ENCODE data around the gene ZNF57. TPM values are rescaled to one million over a fixed set of nuclear protein-coding genes. Genes with fewer than 3 reads are reported as not detected.
"Not testable (repeated sequence)": the region's sequence is repeated elsewhere in the genome, so short reads cannot be mapped to it uniquely, and the experiment has no call there.

The ZNF57 gene
- polyA plus RNA-seq (2013, experiment 1 of 2; ENCODE audit: insufficient read length): 2.2 TPM
- polyA plus RNA-seq (2013, experiment 2 of 2; ENCODE audit: insufficient read length): 1.7 TPM

DNA sequence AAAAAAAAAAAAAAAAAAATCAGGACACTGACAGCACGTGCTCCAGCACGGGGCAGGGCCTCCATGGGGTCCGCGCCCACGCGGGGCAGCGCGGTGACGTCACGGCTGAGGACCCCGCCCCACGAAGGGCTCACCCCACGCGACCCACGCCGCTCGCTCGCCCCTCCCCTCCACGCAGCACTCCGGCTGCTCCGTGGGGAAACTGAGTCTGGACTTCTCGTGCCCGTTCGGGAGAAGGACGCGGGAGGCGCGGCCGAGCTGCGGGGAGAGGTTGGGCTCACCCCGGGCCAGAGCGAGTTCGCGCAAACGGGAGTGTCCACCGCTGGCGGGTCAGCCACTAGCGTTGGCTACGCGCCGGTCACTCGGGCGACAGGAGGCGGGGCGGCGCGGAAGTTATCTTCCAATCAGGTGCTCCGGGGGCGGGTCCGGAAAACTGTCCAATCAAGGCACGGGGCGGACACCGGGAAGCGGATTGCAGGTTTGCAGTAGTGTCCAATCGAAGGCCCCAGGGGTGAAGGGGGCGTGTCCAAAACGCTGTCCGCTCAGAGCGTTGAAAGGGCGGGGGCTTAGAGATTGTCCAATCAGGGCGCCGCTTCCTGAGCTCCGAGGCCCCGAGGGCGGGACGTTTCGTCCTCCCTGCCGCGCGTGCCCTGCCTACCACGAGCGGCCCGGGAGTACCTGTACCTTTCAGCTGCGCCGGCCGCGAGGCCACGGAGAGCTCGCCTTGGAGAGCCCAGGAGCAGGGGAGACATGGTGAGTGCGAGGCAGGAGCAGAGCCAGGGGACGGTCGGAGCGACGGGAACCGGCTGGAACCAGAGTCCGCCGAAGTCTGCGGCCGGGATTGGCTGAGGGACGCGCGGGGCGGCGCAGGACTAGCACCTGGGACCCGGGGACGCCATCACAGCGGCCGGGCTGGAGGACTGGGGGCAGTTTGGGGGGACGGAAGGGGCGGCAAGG lies at the start of gene ZNF57:
Gene ZNF57 (plus strand): TSS at position 633 of the 957 bp plus-strand sequence. CDS start 118 bp downstream, at position 751.
- peak; percentile 99 for DNase-seq

DNA sequence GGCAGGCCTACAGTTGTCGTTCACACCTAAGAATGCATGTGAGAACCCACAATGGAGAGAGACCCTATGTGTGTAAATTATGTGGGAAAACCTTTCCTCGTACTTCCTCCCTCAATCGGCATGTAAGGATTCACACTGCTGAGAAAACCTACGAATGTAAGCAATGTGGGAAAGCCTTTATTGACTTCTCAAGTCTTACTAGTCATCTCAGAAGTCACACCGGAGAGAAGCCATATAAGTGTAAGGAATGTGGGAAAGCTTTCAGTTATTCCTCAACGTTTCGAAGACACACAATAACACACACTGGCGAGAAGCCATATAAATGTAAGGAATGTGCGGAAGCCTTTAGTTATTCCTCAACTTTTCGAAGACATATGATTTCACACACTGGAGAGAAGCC lies 48.1 kb upstream of the ZNF57 start:
- DNase-seq: no peak

DNA sequence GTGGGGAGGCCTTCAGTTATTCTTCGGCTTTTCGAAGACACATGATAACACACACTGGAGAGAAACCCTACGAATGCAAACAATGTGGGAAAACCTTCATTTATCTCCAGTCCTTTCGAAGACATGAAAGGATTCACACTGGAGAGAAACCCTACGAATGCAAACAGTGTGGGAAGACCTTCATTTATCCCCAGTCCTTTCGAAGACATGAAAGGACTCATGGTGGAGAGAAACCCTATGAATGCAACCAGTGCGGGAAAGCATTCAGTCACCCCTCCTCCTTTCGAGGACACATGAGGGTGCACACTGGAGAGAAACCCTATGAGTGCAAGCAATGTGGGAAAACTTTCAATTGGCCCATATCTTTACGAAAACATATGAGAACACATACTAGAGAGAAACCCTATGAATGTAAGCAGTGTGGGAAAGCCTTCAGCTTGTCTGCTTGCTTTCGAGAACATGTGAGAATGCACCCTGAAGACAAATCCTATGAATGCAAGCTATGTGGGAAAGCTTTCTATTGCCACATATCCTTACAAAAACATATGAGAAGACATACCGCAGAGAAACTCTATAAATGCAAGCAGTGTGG lies 47.6 kb upstream of the ZNF57 start:
- DNase-seq: no peak

DNA sequence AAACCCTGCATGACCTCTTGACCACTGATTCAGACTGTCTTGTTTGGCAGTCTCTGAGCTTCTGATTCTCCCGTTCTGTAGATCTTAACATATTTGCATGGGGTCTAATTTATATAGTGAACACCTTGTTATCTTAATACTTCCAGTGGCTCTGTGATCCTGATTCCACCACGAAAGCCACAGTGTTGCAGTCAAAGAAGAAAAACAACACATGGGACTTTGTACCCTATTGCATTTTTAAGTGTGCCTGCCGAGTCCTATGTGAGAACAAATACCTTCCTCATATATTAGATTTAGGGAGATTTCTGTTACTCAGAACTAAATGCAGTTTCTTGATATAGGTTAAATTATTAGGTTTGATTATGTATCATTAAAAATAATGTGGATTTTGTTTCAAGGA lies 45.9 kb upstream of the ZNF57 start:
- no peak for DNase-seq

DNA sequence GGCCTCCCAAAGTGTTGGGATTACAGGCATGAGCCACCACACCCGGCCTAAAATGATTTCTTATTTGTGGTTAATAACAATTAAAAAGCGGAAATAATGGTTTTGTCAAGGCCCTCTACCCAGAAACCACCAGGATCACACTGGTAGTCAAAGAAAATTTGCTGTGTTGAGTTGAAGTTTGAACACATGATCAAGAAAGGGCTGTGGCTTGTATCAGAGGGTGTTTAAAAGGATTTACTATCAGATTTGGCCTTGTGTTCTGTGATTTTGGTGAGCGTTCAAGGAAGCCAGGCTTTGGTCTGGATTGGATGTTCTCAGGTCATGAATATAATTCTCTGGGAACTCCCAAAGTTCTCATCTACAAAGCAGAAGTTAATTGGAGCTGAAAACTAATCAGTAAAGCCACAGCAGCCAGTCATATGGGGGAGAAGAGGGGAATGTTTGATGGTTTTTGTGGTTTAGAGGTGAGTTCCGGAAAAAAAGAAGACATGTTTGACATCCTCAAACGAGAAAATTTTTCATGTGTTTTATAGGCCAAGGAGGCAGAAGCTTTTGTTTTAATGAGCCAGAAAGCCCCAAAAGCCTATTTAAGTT lies 44.2 kb upstream of the ZNF57 start:
- no peak for DNase-seq

DNA sequence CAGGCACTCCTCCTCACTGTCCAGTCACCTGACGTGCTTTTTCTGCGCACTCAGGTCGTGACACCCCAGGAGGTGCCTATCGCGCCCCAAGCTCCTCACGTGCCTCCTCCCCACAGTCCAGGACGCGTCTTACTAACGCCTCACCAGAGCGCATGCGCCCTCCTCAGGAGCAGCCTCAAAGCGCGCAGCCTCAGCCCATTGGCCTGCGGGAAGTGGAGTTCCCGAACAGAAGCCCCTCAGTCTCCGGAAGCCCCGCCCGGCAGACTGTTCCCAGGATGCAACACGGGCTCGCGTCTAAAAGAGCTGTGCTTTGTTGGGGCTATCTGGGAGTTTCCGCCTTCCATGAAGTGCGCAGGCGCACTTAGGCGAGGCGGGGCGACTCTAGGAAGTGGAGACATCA lies 41.9 kb upstream of the ZNF57 start:
- no peak for DNase-seq

DNA sequence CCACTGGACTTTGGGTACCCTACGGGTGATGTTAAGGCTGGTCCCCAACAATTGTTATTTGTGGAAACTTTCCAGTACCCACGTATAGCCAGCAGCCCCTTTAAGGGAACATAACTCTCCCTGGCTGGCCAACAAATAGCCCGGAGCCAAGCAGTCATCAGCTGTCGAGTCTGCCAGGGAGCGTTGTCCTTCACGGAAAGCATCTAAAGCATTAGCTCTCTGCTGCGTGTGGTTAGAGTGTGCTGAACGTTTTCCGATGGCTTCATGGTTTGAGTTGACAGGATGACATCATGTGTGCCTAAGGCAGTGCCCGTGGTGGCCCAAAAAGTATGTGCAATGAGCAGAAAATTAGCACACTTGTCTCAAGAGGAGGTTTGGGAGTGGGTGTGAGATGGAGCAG lies 36.9 kb upstream of the ZNF57 start:
- DNase-seq: no peak

DNA sequence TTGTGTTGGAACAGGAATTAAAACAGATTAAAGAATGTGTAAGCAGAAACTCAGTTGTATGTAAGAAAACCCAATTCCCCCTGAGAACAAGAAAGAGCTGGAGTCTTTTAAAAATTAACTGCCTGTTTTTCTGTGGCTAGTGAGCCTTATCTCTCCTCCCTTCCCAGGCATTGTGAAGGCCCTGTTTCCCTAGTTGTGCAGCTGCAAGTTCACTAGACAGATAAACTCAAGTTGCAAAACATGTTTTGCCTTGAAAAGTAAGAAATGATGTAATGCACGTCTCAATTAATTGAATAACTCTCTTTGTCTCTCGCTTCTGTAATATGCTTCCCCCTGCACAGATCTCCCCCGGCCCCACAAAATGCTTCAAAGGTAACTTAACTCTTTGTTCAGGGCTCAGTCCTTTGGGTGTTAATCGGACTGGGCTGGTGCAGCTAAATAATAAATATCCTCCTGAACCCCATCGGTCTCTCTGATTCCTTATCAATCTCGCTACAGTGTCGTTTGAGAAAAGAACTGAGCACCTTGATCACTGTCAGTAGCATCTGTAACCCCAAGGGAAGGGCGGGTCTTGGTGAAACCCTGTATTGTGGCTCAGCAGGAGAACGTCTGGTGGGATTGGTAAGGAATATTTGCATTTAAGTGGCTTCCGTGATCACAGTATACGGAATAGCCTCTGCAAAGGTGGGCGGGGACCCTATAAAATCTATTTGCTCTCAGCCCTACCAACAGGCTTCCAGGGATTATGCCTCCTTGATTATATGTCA lies 35.2 kb upstream of the ZNF57 start:
- no peak for DNase-seq

DNA sequence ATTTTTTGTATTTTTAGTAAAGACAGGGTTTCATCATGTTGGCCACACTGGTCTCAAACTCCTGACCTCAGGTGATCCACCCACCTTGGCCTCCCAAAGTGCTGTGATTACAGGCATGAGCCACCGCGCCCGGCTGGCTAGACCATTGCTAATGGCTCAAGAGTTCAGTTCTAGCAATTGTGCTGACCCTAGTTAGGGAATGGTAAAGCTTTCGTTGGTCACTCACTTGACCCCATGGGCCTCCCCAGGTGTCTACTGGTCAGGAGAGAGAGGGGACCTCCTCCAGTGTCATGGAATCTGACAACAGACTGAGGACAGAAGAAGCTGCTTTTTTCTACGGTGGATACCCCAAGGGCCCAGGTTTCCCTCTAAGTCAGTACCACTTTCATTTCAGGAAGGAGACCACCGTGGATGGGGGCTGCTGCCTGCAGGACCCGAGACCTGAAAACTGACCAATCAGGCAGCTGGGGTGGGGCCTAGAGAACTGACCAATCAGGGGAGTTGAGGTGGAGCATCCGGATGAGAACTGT lies 34.2 kb upstream of the ZNF57 start:
- DNase-seq: no peak

DNA sequence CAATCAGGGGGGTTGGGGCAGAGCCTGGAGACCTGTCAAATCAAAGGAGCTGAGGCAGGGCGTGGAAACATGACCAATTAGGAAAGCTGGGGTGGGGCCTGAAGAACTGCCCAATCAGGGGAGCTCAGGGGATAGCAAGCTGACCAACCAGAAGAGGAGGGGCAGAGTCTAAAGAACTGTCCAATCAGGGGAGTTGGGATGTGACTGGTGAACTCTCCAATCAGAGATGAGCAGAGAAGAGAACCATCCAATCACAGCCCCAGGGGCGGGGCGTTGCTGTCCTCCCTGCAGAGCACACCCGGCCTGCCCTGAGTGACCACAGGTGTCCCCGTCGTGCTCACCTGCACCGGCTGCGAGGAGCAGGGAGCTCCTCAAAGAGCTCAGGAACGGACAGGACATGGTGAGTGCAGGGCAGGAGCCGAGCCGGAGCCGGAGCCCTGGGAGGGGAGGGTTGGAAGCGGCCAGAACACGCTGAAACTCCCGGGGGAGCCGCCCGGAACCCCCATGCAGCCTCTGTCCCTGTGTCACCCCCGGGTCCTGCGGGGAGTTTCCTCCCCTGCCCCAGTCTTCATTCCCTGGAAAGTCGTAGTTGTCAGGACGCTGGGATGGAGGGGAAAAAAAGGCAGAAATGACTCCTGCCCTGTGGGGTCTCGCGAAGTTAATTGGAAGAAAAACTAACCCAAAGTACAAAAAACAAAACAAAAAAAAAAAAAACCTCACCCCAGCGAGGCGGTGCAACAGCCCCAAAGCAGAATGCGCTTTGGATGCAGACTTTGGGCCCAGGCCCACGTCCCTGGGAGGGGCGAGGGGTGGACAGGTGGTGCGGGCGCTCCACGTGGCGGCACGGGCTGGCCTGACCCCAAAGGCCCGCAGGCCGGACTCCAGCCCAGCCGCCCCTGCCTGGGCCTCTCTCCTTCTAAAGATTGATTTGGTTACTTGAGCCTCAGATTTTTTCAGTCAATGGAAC lies 33.4 kb upstream of the ZNF57 start, which contains the start of gene ZNF556:
Gene ZNF556 (plus strand): TSS at position 311 of the 967 bp plus-strand sequence. CDS start 87 bp downstream, at position 398.
- no peak for DNase-seq

DNA sequence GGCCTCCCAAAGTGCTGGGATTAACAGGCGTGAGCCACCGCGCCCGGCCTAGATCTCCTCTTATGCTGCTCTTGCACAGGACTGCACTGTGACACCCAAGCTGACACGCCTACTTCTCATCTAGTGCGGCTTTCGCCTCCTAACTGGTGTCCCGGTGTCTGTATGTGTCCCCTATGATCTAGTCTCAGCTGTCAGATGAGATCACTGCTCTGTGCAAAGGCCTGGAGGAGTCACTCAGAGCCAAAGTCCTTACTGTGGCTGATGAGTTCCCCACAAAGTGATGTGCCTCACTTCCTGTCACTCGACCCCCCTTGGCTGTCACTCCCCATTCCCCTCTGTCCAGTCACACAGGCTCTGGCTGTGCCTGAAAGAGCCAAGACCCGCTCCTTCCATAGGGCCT lies 31.1 kb upstream of the ZNF57 start:
- DNase-seq: no peak

DNA sequence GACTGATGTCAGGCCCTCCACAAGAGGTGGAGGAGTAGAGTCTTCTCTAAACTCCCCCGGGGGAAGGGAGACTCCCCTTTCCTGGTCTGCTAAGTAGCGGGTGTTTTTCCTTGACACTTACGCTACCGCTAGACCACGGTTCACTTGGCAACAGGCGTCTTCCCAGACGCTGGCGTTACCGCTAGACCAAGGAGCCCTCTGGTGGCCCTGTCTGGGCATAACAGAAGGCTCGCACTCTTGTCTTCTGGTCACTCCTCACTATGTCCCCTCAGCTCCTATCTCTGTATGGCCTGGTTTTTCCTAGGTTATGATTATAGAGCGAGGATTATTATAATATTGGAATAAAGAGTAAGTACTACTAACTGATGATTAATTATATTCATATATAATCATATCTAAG lies 28.6 kb upstream of the ZNF57 start:
- DNase-seq: not testable (repeated sequence)

DNA sequence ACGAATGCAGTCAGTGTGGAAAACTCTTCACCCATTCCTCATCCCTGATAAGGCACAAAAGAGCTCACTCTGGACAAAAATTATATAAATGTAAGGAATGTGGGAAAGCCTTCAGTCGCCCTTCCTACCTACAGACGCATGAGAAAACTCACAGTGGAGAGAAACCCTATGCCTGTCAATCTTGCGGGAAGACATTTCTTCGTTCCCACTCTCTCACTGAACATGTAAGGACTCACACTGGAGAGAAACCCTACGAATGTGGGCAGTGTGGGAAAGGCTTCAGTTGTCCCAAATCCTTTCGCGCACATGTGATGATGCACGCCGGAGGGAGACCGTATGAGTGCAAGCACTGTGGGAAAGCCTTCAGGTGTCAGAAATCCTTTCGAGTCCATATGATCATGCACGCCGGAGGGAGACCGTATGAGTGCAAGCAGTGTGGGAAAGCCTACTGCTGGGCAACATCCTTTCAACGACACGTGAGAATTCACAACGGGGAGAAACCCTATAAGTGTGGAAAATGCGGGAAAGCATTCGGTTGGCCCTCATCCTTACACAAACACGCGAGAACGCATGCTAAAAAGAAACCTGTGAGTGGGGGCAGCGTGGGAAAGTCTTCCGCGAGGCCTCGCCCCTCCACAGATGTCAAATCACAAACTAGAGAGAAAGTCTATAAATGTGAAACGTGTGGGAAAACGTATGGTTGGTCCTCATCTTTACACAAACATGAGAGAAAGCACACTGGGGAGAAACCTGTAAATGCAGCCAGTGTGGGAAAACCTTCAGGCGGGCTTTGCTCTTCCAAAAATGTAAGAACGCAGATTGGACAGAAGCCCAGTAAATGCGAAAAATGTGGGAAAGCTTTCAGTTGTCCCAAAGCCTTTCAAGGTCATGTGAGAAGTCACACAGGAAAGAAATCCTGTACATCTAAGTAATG lies 23.1 kb upstream of the ZNF57 start:
- DNase-seq: no peak

DNA sequence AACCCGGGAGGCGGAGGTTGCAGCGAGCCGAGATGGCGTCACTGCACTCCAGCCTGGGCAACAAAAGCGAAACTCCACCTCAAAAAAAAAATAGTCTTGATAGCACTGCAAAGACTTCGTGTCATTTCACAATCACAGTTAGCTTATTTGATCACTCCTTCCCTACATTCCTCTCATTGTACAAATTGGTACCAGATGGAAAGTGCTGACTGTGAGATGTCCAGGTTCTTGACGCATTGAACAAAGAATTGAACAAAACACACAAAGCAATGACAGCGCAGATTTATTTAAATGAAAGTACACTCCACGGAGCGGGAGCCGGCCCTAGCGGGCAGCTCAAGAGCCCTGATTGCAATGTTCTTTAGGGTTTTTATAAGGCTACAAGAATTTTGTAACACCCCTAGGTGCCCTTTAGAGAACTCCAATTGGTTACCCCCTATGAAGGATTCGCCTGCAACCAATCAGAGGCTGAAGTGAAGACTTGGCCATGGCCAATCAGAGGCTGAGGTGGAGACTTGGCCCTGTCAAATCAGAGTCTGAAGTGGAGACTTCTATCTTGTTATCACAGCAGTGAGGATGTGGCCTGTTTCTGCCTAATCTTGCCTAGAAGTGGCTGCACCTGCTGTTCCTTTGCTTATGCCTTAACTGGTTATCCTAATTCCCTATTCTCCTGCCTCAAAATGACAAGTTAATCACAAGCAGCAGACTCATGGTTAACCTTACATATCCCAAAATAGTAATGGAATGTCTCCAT lies 16.9 kb upstream of the ZNF57 start:
- DNase-seq: no peak

DNA sequence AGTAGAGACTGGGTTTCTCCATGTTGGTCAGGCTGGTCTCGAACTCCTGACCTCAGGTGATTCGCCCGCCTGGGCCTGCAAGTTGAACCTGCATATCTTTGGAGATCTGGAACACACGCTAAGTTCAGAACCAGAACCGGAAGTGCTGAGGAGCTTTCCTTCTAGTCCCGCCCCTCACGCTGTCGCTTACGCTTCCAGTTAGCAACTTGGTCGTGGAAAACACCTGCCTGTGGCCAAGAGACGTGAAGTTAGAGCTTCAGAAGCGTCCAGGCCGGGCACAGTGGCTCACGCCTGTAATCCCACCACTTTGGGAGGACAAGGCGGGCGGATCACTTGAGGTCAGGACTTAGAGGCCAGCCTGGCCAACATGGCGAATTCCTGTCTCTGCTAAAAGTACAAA lies 15.0 kb upstream of the ZNF57 start:
- DNase-seq: no peak

DNA sequence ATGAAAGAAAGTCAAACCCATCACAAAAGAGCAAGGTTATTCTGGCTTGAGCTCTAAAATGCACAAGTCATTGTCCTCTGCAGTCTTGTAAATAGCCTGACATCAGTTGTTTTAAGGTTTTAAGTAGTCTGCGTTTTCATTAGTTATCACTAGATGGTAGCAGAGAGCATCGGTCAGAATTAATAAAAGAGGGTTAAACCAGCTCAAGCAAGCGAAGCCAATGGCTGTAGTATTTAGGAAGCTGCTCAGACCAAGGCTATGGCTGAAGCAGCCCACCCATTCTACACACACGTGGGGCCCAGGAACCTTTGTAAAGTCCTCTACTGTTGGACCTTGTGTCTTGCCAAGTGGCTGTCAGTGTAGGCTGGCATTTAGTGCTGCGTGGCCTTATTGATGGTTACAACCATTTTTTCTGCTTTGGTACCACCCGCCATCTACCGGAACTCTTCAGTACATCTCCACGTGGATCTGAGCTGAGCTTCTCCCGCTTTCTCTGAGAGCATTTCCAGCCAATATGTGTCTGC lies 13.3 kb upstream of the ZNF57 start:
- peak; percentile 37 for DNase-seq

DNA sequence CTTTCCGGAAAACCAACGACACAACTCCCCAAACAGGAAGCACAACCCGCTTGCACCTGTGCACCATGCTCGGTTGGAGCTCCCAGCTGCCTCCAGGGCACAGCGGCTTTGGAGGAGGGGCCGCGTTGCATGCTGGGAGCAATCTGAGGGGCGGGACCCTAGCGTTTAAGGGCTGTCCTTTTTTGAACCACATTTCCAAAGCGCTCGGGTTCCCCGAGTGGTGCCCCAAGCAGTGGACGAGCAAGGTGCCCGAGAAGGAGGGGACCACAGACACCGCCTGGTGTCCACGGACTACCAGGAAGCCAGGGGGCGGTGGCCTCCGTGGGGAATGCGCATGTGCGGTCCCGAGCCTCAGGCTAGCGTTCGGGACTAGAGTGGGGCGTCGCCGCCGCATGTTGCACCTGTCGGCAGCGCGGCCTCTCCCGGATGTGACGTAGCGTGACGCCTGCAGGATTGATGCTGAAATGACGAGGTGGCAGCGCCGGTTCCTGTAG lies 11.9 kb upstream of the ZNF57 start:
- no peak for DNase-seq

DNA sequence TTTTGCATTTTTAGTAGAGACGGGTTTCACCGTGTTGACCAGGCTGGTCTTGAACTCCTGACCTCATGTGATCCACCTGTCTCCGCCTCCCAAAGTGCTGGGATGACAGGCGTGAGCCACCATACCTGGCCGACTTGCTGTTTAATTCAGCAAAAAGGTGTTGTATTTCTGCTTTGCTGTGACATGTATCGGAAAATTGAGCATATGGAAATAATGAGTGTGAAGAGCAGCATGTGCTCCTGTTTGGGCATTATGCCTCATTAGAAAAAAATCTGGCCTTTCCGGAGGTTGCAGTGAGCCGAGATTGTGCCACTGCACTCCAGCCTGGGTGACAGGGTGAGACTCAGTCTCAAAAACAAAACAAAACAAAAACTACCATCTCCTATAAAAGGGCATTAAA lies 10.2 kb upstream of the ZNF57 start:
- DNase-seq: not testable (repeated sequence)

DNA sequence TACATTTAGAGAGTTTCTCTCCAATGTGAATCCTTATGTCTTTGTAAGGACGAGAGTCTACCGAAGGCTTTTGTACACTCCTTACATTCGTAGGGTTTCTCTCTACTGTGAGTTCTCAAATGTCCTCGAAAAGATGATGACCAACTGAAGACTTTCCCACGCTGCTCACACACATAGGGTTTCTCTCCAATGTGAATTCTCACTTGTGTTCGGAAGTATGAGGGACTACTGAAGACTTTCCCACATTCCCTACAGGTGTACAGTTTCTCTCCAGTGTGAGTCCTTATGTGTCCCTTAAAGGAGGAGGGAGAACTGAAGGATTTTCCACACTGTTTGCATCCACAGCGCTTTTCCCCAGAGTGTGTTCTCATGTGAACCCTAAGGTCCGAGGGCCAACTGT lies 4.0 kb upstream of the ZNF57 start:
- no peak for DNase-seq

Data from fibroblast of skin of abdomen (primary cell).